HL-60 (cell line): Measurements from ENCODE around the gene ZC3H14.

Experiments used
- DNase-seq, 2 experiments: peaks; one replicate each; pipeline ENCODE4 v3.0.0-alpha.2; 2010 to 2020; ENCODE audit warnings: low read depth in 1 of 2, low spot score in 1 of 2
- H3K27ac ChIP-seq: fragments of 250-450 bp; sonication (Bioruptor Pico); replicated peaks from 2 replicates; pipeline ENCODE4 v1.5.1; 2020; ENCODE audit warnings: mild to moderate bottlenecking, moderate library complexity
- H3K27me3 ChIP-seq: fragments of 250-450 bp; sonication (Bioruptor Pico); 2 replicates; pipeline ENCODE4 v1.5.1; 2021; ENCODE audit warnings: mild to moderate bottlenecking, moderate library complexity; ENCODE audit not compliant: insufficient read depth, poor library complexity, severe bottlenecking
- H3K4me3 ChIP-seq: replicated peaks from 2 replicates; pipeline ENCODE4 v1.5.1; 2011; ENCODE audit warnings: mild to moderate bottlenecking, control low read depth, low read length; ENCODE audit not compliant: insufficient read depth
- CTCF ChIP-seq: IDR thresholded peaks from one replicate; pipeline ENCODE4 v1.5.1; 2011; ENCODE audit warnings: low read length, control low read depth, inconsistent platforms; ENCODE audit not compliant: insufficient read depth
- GABPA ChIP-seq: IDR thresholded peaks from 2 replicates; pipeline ENCODE4 v1.6.1; 2012; ENCODE audit warnings: low read depth
- POLR2AphosphoS5 ChIP-seq: IDR thresholded peaks from 2 replicates; pipeline ENCODE4 v1.6.1; 2012; ENCODE audit warnings: low read depth
- REST ChIP-seq: IDR thresholded peaks from 2 replicates; pipeline ENCODE4 v1.6.1; 2012; ENCODE audit warnings: low read depth; ENCODE audit not compliant: insufficient replicate concordance
- SPI1 ChIP-seq: IDR thresholded peaks from 2 replicates; pipeline ENCODE4 v1.6.1; 2012; ENCODE audit warnings: low read depth, mild to moderate bottlenecking, borderline replicate concordance

The ZC3H14 gene

GRCh38 chr14:88669346-88669745, 106.5 kb downstream of the ZC3H14 start:
- Histone ChIP-seq H3K4me3 (no peak overlapping the region), H3K27me3 (no peaks in the 10 kb centered on the region), H3K27ac (no peak overlapping the region)
- DNase-seq, result no peak
- TF ChIP-seq CTCF, result no peak
- TF ChIP-seq REST, result no peak
- no peak for TF ChIP-seq SPI1
- no peak for TF ChIP-seq GABPA
- TF ChIP-seq POLR2AphosphoS5, result no peak
